HepG2 (cell line): ENCODE results near the gene UNC50. TPM values are rescaled to one million over a fixed set of nuclear protein-coding genes. Genes with fewer than 3 reads are reported as not detected.

Experiments
- ASH2L ChIP-seq: fragments of 300-600, 200-600 bp; sonication (generic); IDR thresholded peaks from 2 replicates; pipeline ENCODE4 v1.7.0; 2017; ENCODE audit warnings: low read depth, mild to moderate bottlenecking, moderate library complexity, mixed read lengths, low read length; ENCODE audit not compliant: insufficient read length
- BCL6 ChIP-seq: IDR thresholded peaks from 2 replicates; pipeline ENCODE4 v1.6.1; 2016; ENCODE audit warnings: missing genetic modification reagents, missing compliant biosample characterization
- ELF1 ChIP-seq: sonication (generic); formaldehyde crosslinking; IDR thresholded peaks from 2 replicates; pipeline ENCODE4 v1.4.0; 2020; ENCODE audit warnings: missing genetic modification reagents
- GZF1 ChIP-seq: sonication (generic); formaldehyde crosslinking; IDR thresholded peaks from 2 replicates; pipeline ENCODE4 v1.5.1; 2020; ENCODE audit warnings: mild to moderate bottlenecking, missing genetic modification reagents
- MTA1 ChIP-seq: sonication (generic); formaldehyde crosslinking; IDR thresholded peaks from 2 replicates; pipeline ENCODE4 v1.4.0; 2020; ENCODE audit warnings: missing genetic modification reagents, mild to moderate bottlenecking, borderline replicate concordance
- NFKB2 ChIP-seq: sonication (generic); formaldehyde crosslinking; IDR thresholded peaks from 2 replicates; pipeline ENCODE4 v1.4.0; 2020; ENCODE audit warnings: missing genetic modification reagents, borderline replicate concordance
- PLRG1 ChIP-seq: fragments of 450-650 bp; conservative IDR thresholded peaks from 2 replicates; pipeline ENCODE4 v1.6.1; 2016
- RBAK ChIP-seq: sonication (generic); formaldehyde crosslinking; IDR thresholded peaks from 2 replicates; pipeline ENCODE4 v1.5.1; 2020; ENCODE audit warnings: mild to moderate bottlenecking, missing genetic modification reagents
- TFAP4 ChIP-seq: sonication (generic); IDR thresholded peaks from 2 replicates; pipeline ENCODE4 v1.6.1; 2016; ENCODE audit warnings: low read depth, borderline replicate concordance
- XRCC5 ChIP-seq: fragments of 200-400 bp; formaldehyde crosslinking; optimal IDR thresholded peaks from 2 replicates; pipeline ENCODE3; 2017; ENCODE audit warnings: mild to moderate bottlenecking, low read length
- ZBTB7B ChIP-seq: sonication (generic); formaldehyde crosslinking; IDR thresholded peaks from 2 replicates; pipeline ENCODE4 v1.4.0; 2020; ENCODE audit warnings: missing genetic modification reagents
- ZNF101 ChIP-seq: sonication (generic); formaldehyde crosslinking; IDR thresholded peaks from 2 replicates; pipeline ENCODE4 v1.4.0; 2020; ENCODE audit warnings: mild to moderate bottlenecking, low read depth, missing genetic modification reagents, borderline replicate concordance
- ZNF138 ChIP-seq: sonication (generic); formaldehyde crosslinking; IDR thresholded peaks from 2 replicates; pipeline ENCODE4 v1.5.0; 2020; ENCODE audit warnings: mild to moderate bottlenecking, low read depth, missing genetic modification reagents
- ZNF275 ChIP-seq: sonication (generic); formaldehyde crosslinking; IDR thresholded peaks from 2 replicates; pipeline ENCODE4 v1.8.0; 2022; ENCODE audit warnings: missing genetic modification reagents, mild to moderate bottlenecking, inconsistent platforms, borderline replicate concordance
- ZNF281 ChIP-seq: sonication (generic); formaldehyde crosslinking; IDR thresholded peaks from 2 replicates; pipeline ENCODE4 v1.4.0; 2020; ENCODE audit warnings: missing genetic modification reagents, borderline replicate concordance
- ZNF572 ChIP-seq: sonication (generic); formaldehyde crosslinking; IDR thresholded peaks from 2 replicates; pipeline ENCODE4 v1.5.1; 2020; ENCODE audit warnings: mild to moderate bottlenecking, missing genetic modification reagents
- ZSCAN21 ChIP-seq: sonication (generic); formaldehyde crosslinking; IDR thresholded peaks from 2 replicates; pipeline ENCODE4 v1.8.0; 2022; ENCODE audit warnings: mild to moderate bottlenecking, missing genetic modification reagents, moderate library complexity, borderline replicate concordance
- polyA plus RNA-seq, 8 experiments: library from polyadenylated mRNA; depleted of rRNA in 3 of 8; stranded (reverse) in 7 of 8; unstranded in 1 of 8; fragments of >200 nt; fragmentation: Illumina TruSeq in 4 of 8; extraction: Trizol in 4 of 8; gene quantifications; 2 replicates each; pipeline versions ENCODE4 v1.2.1 to v1.2.3, GENCODE V29; 2011 to 2016; ENCODE audit warnings: low read depth in 4 of 8, missing spikeins in 1 of 8, mixed read lengths in 1 of 8; ENCODE audit not compliant: insufficient read depth in 1 of 8
- total RNA-seq, 5 experiments: library from RNA; depleted of rRNA; stranded (reverse); fragments of >200 nt; fragmentation: Illumina TruSeq; extraction: Trizol; gene quantifications; 2 replicates each; pipeline ENCODE4 v1.2.3, GENCODE V29; 2016; ENCODE audit warnings: low read depth in 1 of 5
- TF ChIP-seq, protein P1 (sequence below): sonication (generic); formaldehyde crosslinking; IDR thresholded peaks from 2 replicates; pipeline ENCODE4 v1.8.1; 2023; ENCODE audit warnings: missing genetic modification reagents, mild to moderate bottlenecking, borderline replicate concordance
- TF ChIP-seq, protein P2 (sequence below): sonication (generic); formaldehyde crosslinking; IDR thresholded peaks from 2 replicates; pipeline ENCODE4 v1.4.0; 2020; ENCODE audit warnings: missing genetic modification reagents, borderline replicate concordance
- TF ChIP-seq, protein P3 (sequence below): sonication (generic); formaldehyde crosslinking; conservative IDR thresholded peaks from 2 replicates; pipeline ENCODE4 v1.4.0; 2020; ENCODE audit warnings: missing genetic modification reagents

The UNC50 gene
- total and polyA plus RNA-seq, 2 of the 13 experiments (the other 11 are each of a cell fraction or from before 2014, with no cell fraction given) = 92.6 to 95.6 TPM

GRCh38 chr2:98583816-98584618, 24.4 kb upstream of the UNC50 start (continued):
- TF ChIP-seq TFAP4 = no peak
- TF ChIP-seq, protein P1, sequence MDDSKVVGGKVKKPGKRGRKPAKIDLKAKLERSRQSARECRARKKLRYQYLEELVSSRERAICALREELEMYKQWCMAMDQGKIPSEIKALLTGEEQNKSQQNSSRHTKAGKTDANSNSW (CRISPR knock-in tag) = 0 out of 2 replicates have a peak, but pooled peaks have one; percentile 50
- TF ChIP-seq ELF1 = peak; percentile 84
- peak; percentile 92 for TF ChIP-seq XRCC5
- 0 out of 2 replicates have a peak, but pooled peaks have one; percentile 36 for TF ChIP-seq RBAK (CRISPR knock-in tag)
- TF ChIP-seq GZF1 = no peak
- peak; percentile 19; the same call in 1 of the 2 replicates for TF ChIP-seq ZNF281 (CRISPR knock-in tag)
- TF ChIP-seq ZSCAN21 (CRISPR knock-in tag) = peak; percentile 67
- no peak for TF ChIP-seq ZNF138 (CRISPR knock-in tag)
- TF ChIP-seq, protein P2, sequence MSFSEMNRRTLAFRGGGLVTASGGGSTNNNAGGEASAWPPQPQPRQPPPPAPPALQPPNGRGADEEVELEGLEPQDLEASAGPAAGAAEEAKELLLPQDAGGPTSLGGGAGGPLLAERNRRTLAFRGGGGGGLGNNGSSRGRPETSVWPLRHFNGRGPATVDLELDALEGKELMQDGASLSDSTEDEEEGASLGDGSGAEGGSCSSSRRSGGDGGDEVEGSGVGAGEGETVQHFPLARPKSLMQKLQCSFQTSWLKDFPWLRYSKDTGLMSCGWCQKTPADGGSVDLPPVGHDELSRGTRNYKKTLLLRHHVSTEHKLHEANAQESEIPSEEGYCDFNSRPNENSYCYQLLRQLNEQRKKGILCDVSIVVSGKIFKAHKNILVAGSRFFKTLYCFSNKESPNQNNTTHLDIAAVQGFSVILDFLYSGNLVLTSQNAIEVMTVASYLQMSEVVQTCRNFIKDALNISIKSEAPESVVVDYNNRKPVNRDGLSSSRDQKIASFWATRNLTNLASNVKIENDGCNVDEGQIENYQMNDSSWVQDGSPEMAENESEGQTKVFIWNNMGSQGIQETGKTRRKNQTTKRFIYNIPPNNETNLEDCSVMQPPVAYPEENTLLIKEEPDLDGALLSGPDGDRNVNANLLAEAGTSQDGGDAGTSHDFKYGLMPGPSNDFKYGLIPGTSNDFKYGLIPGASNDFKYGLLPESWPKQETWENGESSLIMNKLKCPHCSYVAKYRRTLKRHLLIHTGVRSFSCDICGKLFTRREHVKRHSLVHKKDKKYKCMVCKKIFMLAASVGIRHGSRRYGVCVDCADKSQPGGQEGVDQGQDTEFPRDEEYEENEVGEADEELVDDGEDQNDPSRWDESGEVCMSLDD (CRISPR knock-in tag) = no peak
- no peak for TF ChIP-seq PLRG1
- TF ChIP-seq ASH2L = peak; percentile 91
- TF ChIP-seq NFKB2 (CRISPR knock-in tag) = peak; percentile 84; the same call in 1 of the 2 replicates
- peak; percentile 53; the same call in 1 of the 2 replicates for TF ChIP-seq MTA1 (CRISPR knock-in tag)
- TF ChIP-seq, protein P3, sequence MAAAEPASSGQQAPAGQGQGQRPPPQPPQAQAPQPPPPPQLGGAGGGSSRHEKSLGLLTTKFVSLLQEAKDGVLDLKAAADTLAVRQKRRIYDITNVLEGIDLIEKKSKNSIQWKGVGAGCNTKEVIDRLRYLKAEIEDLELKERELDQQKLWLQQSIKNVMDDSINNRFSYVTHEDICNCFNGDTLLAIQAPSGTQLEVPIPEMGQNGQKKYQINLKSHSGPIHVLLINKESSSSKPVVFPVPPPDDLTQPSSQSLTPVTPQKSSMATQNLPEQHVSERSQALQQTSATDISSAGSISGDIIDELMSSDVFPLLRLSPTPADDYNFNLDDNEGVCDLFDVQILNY (CRISPR knock-in tag) = no peak
- TF ChIP-seq ZBTB7B = no peak
- no peak for TF ChIP-seq ZNF101 (CRISPR knock-in tag)
- TF ChIP-seq ZNF572 (CRISPR knock-in tag) = no peak; the same call in 1 of the 2 replicates
- TF ChIP-seq BCL6 (CRISPR knock-in tag) = peak; percentile 68
- no peak for TF ChIP-seq ZNF275 (CRISPR knock-in tag)
